ENCODE measurements around the gene AMELY. TPM values are rescaled to one million over a fixed set of nuclear protein-coding genes. Genes with fewer than 3 reads are reported as not detected.
"Not testable (repeated sequence)": the region's sequence is repeated elsewhere in the genome, so short reads cannot be mapped to it uniquely, and the experiment has no call there.

AMELY gene
- total RNA-seq, 1 donor from 2014 or later: not detected

DNA sequence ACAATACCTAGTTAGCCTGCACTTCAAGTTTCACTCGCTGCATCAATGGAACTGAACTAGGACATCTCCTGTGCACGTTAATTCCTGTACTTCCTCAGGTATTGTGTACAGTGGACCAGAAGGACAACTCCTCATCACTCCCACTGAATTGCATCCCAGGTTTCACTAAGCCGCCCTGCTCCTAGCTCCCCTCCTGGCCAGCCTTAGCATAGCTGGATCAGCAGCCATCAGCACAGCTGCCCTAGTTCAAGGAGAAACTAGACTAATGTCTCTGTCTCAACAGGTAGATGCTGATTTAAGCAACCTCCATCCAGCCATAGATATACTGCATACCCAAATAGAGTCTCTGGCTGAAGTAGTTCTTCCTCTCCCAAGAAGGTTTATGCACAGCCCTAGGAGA lies 17.1 kb downstream of the AMELY start:
- Mint-ChIP-seq H3K4me1 (no peaks in the 10 kb centered on the region), H3K27me3 (ENCODE audit: insufficient read depth, low read depth) (no peaks in the 10 kb centered on the region), H3K27ac (no peak overlapping the region), H3K36me3 (no peaks in the 10 kb centered on the region), H3K9me3 (no peaks in the 10 kb centered on the region), H3K4me3 (no peak overlapping the region)
- no peaks in the 10 kb centered on the region for H3K27me3 ChIP-seq
- H3K4me2 ChIP-seq: no peak overlapping the region
- no peak overlapping the region for H2AFZ ChIP-seq (replicated peaks)
- H3K36me3 ChIP-seq: no peaks in the 10 kb centered on the region
- H3K9me3 ChIP-seq (ENCODE audit: low read depth): no peaks in the 10 kb centered on the region
- H3F3A ChIP-seq (ENCODE audit: low read depth): no peaks in the 10 kb centered on the region
- no peaks in the 10 kb centered on the region for H4K20me1 ChIP-seq (ENCODE audit: low read depth)
- H3K9ac ChIP-seq: no peak overlapping the region
- DNase-seq (ENCODE audit: low spot score): no peak
- H3K4me3 ChIP-seq: no peak overlapping the region
- no peaks in the 10 kb centered on the region for H3K4me1 ChIP-seq
- H3K79me2 ChIP-seq (ENCODE audit: low read depth): no peaks in the 10 kb centered on the region
- TF ChIP-seq EZH2 (IDR thresholded peaks at IDR 0.05): no peak
- TF ChIP-seq, protein P1, sequence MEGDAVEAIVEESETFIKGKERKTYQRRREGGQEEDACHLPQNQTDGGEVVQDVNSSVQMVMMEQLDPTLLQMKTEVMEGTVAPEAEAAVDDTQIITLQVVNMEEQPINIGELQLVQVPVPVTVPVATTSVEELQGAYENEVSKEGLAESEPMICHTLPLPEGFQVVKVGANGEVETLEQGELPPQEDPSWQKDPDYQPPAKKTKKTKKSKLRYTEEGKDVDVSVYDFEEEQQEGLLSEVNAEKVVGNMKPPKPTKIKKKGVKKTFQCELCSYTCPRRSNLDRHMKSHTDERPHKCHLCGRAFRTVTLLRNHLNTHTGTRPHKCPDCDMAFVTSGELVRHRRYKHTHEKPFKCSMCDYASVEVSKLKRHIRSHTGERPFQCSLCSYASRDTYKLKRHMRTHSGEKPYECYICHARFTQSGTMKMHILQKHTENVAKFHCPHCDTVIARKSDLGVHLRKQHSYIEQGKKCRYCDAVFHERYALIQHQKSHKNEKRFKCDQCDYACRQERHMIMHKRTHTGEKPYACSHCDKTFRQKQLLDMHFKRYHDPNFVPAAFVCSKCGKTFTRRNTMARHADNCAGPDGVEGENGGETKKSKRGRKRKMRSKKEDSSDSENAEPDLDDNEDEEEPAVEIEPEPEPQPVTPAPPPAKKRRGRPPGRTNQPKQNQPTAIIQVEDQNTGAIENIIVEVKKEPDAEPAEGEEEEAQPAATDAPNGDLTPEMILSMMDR (IDR thresholded peaks at IDR 0.05): no peak
- TF ChIP-seq EZH2phosphoT487 (IDR thresholded peaks at IDR 0.05): no peak
- no peak overlapping the region for H3K27ac ChIP-seq

DNA sequence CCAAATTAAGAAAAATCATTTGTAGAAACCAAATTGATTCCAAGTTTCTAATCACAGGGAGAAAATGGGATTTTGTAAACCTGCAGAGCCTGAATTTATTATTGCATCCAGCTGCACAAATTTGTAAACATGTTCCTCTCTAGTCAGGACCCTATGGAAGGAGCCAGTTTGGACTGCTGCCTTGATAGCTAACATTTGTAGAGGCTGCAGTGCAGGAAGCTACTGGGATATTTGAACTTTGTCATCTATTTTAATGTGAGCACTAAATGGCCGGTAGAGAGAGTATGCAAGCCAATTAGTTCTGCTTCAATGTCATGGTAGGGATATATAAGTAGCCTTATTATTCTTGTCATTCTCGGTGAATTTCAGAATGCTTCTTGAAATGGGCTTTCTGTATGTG lies 62.2 kb downstream of the AMELY start:
- Histone ChIP-seq H3K36me3 (no peaks in the 10 kb centered on the region), H2AFZ (replicated peaks) (no peak overlapping the region), H3K27me3 (no peaks in the 10 kb centered on the region), H3K79me2 (ENCODE audit: low read depth) (no peaks in the 10 kb centered on the region), H3K9ac (no peak overlapping the region), H4K20me1 (ENCODE audit: low read depth) (no peaks in the 10 kb centered on the region), H3K4me1 (no peaks in the 10 kb centered on the region), H3K4me2 (no peak overlapping the region), H3K4me3 (no peak overlapping the region), H3K27ac (no peak overlapping the region), H3F3A (ENCODE audit: low read depth) (no peaks in the 10 kb centered on the region), H3K9me3 (ENCODE audit: low read depth) (no peaks in the 10 kb centered on the region)
- Mint-ChIP-seq H3K27me3 (ENCODE audit: insufficient read depth, low read depth) (no peaks in the 10 kb centered on the region), H3K4me3 (no peak overlapping the region), H3K27ac (no peak overlapping the region), H3K36me3 (no peaks in the 10 kb centered on the region), H3K4me1 (no peaks in the 10 kb centered on the region), H3K9me3 (no peaks in the 10 kb centered on the region)
- TF ChIP-seq, protein P1 (IDR thresholded peaks at IDR 0.05): no peak
- TF ChIP-seq EZH2phosphoT487 (IDR thresholded peaks at IDR 0.05): no peak
- no peak for TF ChIP-seq EZH2 (IDR thresholded peaks at IDR 0.05)
- no peak for DNase-seq (ENCODE audit: low spot score)

- not testable (repeated sequence) for H3K9me3 Mint-ChIP-seq; H3K4me3 Mint-ChIP-seq; H2AFZ ChIP-seq (replicated peaks); H3K36me3 Mint-ChIP-seq; H3K4me1 ChIP-seq; H3K4me1 Mint-ChIP-seq; H3K4me2 ChIP-seq; DNase-seq (ENCODE audit: low spot score); H3K27me3 Mint-ChIP-seq (ENCODE audit: insufficient read depth, low read depth); H3K4me3 ChIP-seq; H3K27me3 ChIP-seq; H3K36me3 ChIP-seq; H3K27ac Mint-ChIP-seq; H3K9me3 ChIP-seq (ENCODE audit: low read depth); H4K20me1 ChIP-seq (ENCODE audit: low read depth); H3K79me2 ChIP-seq (ENCODE audit: low read depth); H3K9ac ChIP-seq; H3K27ac ChIP-seq; H3F3A ChIP-seq (ENCODE audit: low read depth)
Observed at GRCh38 chrY:6842650-6843049, 68.9 kb downstream of the AMELY start.

Other genes starting within 250 kb of the AMELY start
- not detected in 2 replicates for gene TBL1Y, start 1.1 kb downstream of the AMELY start, total RNA-seq (ENCODE audit: low replicate concordance)

Data from neural progenitor cell (in vitro differentiated cells).